ENCODE data around the gene TAS2R8. TPM values are rescaled to one million over a fixed set of nuclear protein-coding genes. Genes with fewer than 3 reads are reported as not detected.

The TAS2R8 gene
- total and polyA plus RNA-seq, 10 of the 15 experiments (the other 5 are each of a cell fraction or from before 2014, with no cell fraction given) = not detected

- TF ChIP-seq CUX1 (IDR thresholded peaks at IDR 0.05; ENCODE audit: insufficient replicate concordance, low read depth, low read length) (no peak), FOXM1 (IDR thresholded peaks at IDR 0.05; ENCODE audit: low read depth, low read length) (no peak), NFYA (IDR thresholded peaks at IDR 0.05; ENCODE audit: borderline replicate concordance, low read depth, low read length) (no peak), IRF3 (IDR thresholded peaks at IDR 0.05) (no peak), POLR2AphosphoS2 (IDR thresholded peaks at IDR 0.05; ENCODE audit: low read depth, low read length) (no peak)
These were observed 35.8 kb upstream of the TAS2R8 start (continued) for GRCh38 chr12:10842862-10843261.

- H3K9me3 ChIP-seq (replicated peaks; ENCODE audit: control insufficient read depth, insufficient read depth, low read length) = no peaks in the 10 kb centered on the region
- no peaks in the 10 kb centered on the region for H3K27me3 ChIP-seq (replicated peaks in 1 of 2; ENCODE audit: control insufficient read depth in 2 of 2, insufficient read depth in 2 of 2, low read length in 1 of 2)
- RAD21 ChIA-PET (ENCODE audit: unreplicated experiment) = no interaction called here
- intact Hi-C loops (cut with micrococcal nuclease; ENCODE audit: unreplicated experiment) (no loop called here), in situ Hi-C loops (cut with MboI) (no loop called here)
- DNase-seq (ENCODE audit: low read depth, low spot score) = no peak
- ATAC-seq = no peak
- H3K4me3 ChIP-seq = no peak overlapping the region
- BruUV-seq (replicated peaks) = no TSS peak
- no peak overlapping the region for H2AFZ ChIP-seq (ENCODE audit: control insufficient read depth, low read depth, low read length)
- H3K4me2 ChIP-seq (ENCODE audit: control insufficient read depth, insufficient read depth) = no peak overlapping the region
- no peaks in the 10 kb centered on the region for H3K4me1 ChIP-seq (ENCODE audit: control insufficient read depth, insufficient read depth, low read length)
- CTCF ChIA-PET = no interaction called here
- no peak for FAIRE-seq
- 96% methylated on average over 3 of the region's 3 CpGs for WGBS (ENCODE audit: insufficient coverage, insufficient replicate concordance, low lambda C conversion rate, missing lambda C conversion rate)
- POLR2A ChIA-PET = no interaction called here
- no peak overlapping the region for H3K9ac ChIP-seq (ENCODE audit: control insufficient read depth, insufficient read depth, low read length)
- H3K36me3 ChIP-seq (ENCODE audit: control insufficient read depth in 2 of 2, insufficient read depth in 2 of 2, low read length in 1 of 2) = no peaks in the 10 kb centered on the region
- no peaks in the 10 kb centered on the region for H4K20me1 ChIP-seq (ENCODE audit: control insufficient read depth, insufficient read depth)
- no peak overlapping the region for H3K27ac ChIP-seq (ENCODE audit: control insufficient read depth, insufficient read depth)
- SMC1A ChIA-PET (ENCODE audit: uncharacterized antibody, unreplicated experiment) = no interaction called here
- H3K79me2 ChIP-seq (ENCODE audit: control insufficient read depth, insufficient read depth, low read length) = no peaks in the 10 kb centered on the region
- TF ChIP-seq FOS (IDR thresholded peaks at IDR 0.05; ENCODE audit: borderline replicate concordance, extremely low read depth, insufficient read length) = no peak
- TF ChIP-seq RAD21 (IDR thresholded peaks at IDR 0.05; ENCODE audit: insufficient read depth, low read depth, low read length) = no peak
- TF ChIP-seq RBBP5 (conservative IDR thresholded peaks at IDR 0.05) = no peak
- no peak for TF ChIP-seq RELB (IDR thresholded peaks at IDR 0.05; ENCODE audit: low read depth)
- no peak for TF ChIP-seq CHD2 (IDR thresholded peaks at IDR 0.05; ENCODE audit: borderline replicate concordance, low read depth, low read length)
- TF ChIP-seq IKZF1 (conservative IDR thresholded peaks at IDR 0.05) = no peak
- no peak for TF ChIP-seq SKIL (IDR thresholded peaks at IDR 0.05; ENCODE audit: low read depth, poor library complexity, severe bottlenecking)
These were observed 31.4 kb upstream of the TAS2R8 start for GRCh38 chr12:10838461-10838860.
